GM21528 (cell line): ENCODE data around the gene GALNT18.

Source experiments
- ATAC-seq: cut with Tn5 transposase; IDR thresholded peaks from one replicate; pipeline ENCODE4 v1.9.1; 2021; ENCODE audit warnings: mild to moderate bottlenecking, moderate library complexity; ENCODE audit not compliant: unreplicated experiment, low FRiP score

Gene GALNT18

DNA sequence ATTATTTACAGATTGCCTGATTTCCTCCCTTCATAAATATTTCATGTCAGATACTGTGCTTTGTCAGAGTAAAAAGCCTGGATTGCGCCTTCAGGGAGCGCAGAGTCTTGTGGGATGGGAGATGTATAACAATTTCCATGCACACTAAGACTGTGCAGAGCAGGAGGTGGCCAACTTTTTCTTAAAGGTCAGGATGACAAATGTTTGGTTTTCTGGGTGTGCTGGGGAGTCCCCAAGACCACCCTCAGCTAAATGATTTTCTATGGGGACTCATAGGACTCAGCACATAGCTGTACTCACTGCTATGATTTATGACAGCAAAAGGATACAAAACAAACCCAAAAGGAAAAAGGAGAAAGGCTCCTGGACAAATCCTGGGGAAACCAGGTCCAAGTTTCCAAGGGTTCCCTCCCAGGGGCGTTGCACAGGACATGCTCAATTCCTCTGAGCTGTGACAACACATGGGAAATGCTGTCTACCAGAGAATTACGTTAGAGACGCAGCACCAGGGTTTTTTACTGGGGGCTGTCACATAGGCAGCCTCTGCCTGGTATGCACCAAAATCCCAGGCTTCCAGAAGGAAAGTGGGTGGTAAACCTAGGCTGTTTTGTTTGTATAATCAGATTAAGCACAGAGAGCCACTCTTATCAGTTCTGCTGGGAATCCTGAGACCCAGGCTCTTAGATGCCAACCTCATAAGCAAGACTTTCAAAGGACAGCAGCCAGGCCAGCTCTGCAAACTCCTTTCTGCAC, 327.8 kb downstream of the GALNT18 start:
- ATAC-seq, result no peak

GRCh38 chr11:11292839-11293238, 329.0 kb downstream of the GALNT18 start:
- ATAC-seq, result no peak

DNA sequence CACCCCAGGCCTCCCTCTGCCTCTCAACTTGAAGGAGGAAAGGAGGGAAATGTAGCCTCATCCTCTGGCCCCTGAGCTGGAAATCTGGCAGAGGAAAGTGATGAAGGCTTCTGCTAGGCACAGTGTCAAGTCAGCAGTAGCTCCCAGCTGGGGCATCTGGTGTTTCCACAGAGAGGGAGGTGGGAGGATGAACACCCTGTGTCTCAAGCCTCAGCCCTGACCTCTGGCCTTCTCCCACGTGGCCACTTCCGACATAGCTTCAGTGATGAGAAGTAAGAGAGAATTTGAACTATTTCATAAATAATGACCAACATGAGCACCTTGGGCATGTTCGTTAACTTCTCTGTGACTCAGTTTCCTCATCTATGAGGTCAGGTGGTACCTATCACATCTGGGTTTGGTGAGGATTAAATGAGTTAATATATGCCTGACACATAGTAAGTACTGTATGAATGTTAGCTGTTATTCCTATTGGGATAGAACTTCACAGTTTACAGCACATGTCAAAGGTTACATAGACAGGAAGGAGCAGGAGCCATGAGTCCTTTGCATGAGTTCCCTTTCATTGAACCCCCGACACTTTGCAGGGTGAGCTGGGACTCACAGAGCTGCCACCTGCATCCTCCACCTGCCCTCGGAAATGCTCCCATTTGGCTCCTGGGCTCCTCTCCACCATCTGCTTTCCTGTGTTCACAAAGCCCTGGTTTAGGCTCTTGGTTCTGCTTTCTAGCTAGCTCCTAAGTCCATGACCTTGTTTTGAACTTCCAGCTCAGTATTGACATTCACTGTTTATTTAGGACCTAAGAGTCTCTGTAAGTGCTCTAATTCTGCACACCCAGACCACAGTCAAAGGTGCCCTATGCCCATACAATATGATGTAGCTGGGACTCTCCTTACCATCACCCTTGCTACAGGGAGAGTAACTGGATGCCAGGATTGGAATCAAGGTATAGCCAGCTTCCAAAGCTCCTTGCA, 330.5 kb downstream of the GALNT18 start:
- ATAC-seq, result no peak

DNA sequence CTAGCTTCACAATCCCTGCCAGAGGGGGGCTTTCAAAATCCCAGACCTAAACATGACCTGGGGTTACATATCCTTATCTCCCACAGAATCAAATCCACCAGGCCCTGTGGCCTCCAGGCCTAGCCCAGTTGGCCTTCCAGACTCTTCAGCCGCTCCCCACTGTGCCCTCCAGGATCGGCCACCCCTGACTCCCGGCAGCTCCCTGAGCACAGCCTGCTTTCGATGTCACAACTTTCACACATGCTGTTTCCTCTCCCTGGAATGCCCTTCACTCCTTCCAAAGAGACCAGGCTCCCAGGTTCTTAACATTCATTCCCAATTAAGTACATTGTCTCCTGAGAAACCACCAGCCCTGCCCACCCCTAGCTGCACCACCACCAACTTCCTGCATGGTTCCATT, 331.5 kb downstream of the GALNT18 start:
- ATAC-seq, result no peak

DNA sequence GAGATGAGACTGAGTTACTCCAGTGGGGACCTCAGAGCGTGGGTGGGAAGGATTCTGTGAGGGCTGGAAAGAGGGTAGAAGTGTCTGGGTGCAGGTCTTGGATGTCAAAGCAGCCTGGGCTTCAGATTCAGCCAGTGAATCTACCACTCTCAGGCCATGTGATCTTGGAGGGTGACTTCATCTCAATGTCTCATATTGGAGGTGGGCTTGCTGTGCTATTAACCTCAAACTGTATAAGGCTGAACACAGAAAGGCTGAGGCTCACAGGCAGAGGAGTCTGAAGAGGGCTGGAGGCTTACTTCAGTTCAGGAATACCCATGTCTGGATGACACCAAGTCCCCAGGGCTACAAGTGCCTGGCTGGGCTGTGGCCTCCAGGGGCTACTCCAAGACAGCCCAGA, 332.1 kb downstream of the GALNT18 start:
- no peak for ATAC-seq

DNA sequence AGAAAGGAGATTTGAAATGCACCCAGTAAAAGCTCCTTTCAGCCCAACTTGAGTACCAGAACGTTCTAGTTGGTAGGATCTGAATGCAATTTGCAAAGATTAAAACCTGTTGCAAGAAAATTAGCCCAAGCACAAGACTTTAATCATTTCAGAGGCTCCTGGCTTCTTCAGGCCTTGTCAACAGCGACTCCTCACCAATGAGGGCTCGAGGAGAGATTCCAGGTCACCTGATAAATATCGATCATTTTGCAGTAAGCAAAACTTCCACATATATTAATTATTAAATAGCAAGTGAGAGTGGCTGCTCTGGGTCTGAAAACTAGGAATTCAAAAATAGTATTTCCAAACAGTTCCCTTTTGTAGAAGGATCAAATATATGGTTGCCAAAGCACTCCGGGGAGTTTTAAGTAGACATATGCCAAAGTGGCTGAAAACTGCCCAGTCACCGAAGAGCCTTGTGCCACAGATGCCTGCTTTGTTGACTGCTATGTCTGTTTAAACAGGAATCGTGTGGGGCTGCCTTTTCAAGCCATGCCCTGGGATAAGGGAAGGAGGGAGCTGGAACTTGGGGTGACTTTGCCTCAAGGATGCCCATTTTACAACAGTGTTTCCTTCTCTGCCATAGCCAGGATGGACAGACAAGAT, 332.7 kb downstream of the GALNT18 start:
- no peak for ATAC-seq

DNA sequence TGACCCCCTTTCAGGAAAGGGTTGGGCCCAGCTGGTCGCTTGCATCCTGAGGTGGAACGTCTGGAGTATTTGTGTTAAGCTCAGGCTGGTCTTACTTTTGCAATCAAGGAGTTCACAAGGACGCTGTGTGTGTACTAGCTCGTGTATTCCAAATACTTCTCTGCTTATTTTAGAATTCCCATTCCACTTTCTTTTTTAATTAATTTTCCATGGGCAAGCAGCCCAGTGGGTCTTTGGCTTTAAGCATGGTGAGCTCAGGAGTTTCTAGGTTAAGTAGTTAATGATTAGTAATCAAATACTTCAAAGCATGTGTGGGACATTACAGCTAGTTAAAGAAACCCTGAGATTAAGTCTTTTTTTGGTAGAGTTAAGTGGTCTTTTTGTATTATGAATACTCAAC, 337.3 kb downstream of the GALNT18 start:
- no peak for ATAC-seq

DNA sequence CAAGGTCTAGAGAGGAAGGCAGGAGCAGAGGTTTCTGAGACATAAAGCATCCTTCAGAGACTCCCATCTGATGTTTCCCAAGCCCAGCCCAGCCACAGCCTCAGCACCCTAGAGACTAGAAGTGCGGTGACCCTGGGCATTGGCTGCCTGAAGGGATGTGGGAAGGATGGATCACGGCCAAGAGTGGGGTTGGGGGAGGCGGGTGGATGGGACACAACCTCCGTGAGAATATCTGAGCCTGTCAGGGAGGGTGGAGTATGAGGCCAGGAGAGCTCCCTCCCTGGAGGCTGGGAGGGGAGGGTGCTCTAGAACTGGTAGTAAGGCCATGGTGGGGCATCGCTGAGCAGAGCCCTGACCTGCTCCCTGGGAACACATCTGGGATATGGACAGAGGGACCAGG, 340.2 kb downstream of the GALNT18 start:
- no peak for ATAC-seq

- ATAC-seq, result no peak
These were observed 341.0 kb downstream of the GALNT18 start for GRCh38 chr11:11280826-11281225.

GRCh38 chr11:11279956-11280689, 341.7 kb downstream of the GALNT18 start:
- no peak for ATAC-seq

DNA sequence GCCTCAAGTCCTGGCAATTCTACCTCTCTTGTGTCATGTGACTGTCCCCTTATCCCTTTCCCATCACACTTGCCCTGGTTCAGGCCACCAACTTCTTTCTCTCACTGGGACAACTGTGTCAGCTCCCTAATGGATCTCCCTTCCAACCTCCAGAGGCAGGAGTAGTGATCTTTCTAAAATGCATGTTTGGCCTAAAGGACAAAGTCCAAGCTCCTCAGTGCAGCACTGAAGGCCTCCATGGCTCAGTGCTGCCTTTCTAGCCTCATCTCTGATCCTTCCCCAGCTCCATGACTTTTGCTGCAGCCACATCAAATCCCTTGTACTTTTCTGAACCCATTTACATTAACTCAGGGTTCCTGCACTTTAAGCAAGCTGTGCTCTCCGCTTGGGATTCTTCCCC, 349.6 kb downstream of the GALNT18 start:
- no peak for ATAC-seq

- no peak for ATAC-seq
These were observed 351.5 kb downstream of the GALNT18 start for GRCh38 chr11:11270236-11270775.

- ATAC-seq, result no peak
These were observed 353.1 kb downstream of the GALNT18 start for GRCh38 chr11:11268706-11269105.

- ATAC-seq, result no peak
These were observed 353.7 kb downstream of the GALNT18 start for GRCh38 chr11:11268119-11268518.

- no peak for ATAC-seq
These were observed 354.5 kb downstream of the GALNT18 start for GRCh38 chr11:11267312-11267711.

DNA sequence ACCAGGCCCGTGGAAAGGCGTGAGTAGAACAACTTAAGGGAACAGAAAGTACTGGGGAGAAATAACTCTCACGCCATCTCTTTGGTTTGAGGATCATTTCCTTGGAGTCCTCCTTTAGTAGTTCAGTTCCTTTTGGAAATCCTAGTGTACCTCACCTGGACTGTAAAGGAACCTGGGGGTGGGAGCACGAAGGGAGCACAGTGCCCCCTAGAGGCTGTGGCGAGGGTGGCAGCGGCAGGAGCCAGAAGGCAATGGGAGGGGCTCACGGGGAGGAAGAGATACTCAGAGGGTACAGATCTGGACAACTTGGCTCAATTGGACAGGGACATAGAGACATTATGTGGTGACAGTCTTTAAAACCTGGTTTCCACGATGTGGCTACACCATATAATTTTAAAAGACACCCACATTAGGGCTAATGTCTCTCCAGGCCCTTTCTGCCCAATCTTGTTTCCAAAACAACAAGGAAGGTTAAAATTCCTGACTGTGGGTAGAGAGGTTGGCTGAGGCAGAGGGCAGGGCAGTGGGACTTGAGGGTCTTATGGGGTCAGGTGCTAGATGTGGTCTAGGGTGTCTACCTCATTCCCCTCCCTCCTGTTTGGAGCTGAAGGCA, 355.7 kb downstream of the GALNT18 start:
- no peak for ATAC-seq

DNA sequence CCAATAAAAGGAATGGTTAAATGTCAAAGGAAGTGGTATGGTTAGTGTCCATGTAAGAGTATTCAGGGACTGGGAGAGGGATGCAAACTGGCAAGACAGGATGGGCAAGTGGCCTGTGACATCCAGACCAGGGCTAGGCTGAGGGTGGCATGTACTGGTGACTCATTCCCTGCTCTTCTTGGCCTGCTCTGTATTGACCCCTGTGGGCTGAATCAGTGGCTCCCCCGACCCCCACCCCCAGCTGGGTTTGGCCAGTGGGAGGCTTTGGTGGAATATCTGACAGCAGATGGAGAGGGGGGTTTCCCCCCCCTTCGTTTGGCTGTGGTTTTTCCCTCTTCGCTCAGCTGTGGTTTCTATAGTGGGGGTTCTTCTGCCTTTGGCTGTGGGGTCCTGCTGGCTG, 356.5 kb downstream of the GALNT18 start:
- ATAC-seq, result no peak

DNA sequence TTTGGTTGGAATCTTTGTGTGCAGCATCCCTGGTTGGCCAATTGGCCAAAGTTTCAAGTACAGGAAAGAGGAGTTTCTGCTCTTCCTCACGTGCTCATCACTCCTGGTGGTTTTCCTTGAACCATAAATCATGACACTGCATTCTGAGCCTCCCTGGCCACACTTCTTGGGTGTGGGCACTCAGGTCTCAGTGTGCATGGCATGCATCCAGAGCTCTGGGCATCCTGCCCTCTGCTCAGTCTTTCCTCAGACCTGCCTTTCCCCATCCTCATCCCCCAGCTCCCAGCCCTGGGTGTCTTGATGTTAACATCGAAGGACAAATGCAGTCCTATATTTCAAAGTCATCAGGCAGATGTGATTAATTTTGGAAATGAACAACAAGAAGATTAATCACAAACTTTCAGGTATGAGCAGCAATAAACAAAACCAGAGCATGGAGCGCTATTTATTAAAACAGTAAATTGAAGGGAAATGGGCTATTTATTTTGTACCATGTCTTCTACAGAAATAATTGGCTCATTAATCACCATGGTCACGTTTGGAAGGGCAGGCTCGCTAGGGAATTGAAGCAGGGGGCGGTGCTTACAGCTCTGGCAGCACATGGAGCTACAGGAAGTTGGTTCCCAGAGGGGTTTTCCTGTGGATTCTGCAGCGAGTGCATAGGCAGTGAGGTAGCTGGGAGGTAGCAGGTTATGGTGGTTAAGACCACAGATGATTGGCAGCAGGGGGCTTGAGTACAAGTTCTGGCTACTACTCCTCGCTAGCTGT, 358.4 kb downstream of the GALNT18 start:
- no peak for ATAC-seq
